ENCODE results near the gene AQP11. TPM values are rescaled to one million over a fixed set of nuclear protein-coding genes. Genes with fewer than 3 reads are reported as not detected.
"Not testable (repeated sequence)": the region's sequence is repeated elsewhere in the genome, so short reads cannot be mapped to it uniquely, and the experiment has no call there.

The AQP11 gene
- total RNA-seq, 1 experiment from 2014 or later, result 0.18 TPM

DNA sequence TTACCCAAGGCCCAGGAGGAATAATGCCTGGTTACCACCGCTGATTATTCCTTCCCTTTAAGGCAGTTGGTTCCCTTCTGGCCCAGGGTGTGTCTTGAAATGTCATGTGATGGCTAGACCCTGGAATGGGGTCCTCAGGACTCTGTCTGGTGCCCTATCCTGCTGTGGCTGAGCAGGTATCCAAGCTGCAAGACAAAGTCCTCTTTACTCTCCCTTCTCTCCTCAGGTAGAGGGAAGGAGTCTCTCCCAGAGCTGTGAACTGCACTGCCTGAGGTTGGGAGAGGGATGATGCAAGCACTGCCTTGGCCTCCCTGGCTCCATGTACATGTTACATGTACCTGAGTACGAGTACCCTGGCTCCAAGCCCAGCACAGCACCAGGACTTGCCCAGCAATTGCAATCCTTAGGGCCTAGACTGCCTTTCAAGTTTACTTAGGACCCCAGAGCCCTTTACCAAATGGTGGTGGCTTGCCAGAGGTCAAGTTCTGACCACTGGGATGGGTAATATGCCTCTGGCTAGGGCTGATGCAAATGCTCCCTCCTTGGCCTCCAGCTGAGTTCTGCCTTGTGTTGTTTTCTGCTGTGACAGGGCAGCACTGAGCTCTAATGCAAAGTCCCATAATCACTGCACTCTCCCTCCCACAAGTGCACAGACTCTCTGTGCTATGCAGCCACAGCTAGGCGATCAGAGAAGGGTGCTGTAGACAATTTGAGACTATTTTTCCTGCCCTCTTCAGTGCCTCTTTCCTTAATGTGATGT is 20.7 kb upstream of the AQP11 start:
- DNase-seq (ENCODE audit: low read depth in 1 of 2, low spot score in 2 of 2), result no peak
- H3K36me3 ChIP-seq, result no peaks in the 10 kb centered on the region
- no peak overlapping the region for H3K4me3 ChIP-seq
- H3K9me3 ChIP-seq (replicated peaks), result no peaks in the 10 kb centered on the region
- H3K4me1 ChIP-seq (replicated peaks), result no peaks in the 10 kb centered on the region
- H3K27ac ChIP-seq, result no peak overlapping the region
- no peaks in the 10 kb centered on the region for H3K27me3 ChIP-seq (replicated peaks)

DNA sequence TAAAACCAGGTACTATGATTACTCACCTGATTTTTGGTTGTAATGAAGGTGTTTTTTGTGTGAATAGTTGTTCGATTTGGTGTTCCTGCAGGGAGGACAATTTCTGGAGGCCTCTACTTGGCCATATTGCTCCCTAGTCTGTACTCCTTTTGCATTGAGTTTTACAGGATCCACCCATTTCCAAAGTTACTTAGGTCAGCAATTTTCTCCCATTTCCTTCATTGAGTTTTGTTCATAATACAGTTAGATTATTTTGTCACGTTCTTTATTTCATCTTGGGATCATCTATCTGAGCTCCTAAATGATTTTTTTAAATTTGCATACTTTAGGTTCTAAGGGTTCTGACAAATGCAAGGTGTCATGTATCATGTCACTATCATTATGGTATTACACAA is 20.1 kb upstream of the AQP11 start:
- no peak for DNase-seq (ENCODE audit: low read depth in 1 of 2, low spot score in 2 of 2)
- H3K4me1 ChIP-seq (replicated peaks), result no peaks in the 10 kb centered on the region
- no peaks in the 10 kb centered on the region for H3K9me3 ChIP-seq (replicated peaks)
- no peaks in the 10 kb centered on the region for H3K27me3 ChIP-seq (replicated peaks)
- H3K4me3 ChIP-seq, result no peak overlapping the region
- no peak overlapping the region for H3K27ac ChIP-seq
- H3K36me3 ChIP-seq, result no peaks in the 10 kb centered on the region

DNA sequence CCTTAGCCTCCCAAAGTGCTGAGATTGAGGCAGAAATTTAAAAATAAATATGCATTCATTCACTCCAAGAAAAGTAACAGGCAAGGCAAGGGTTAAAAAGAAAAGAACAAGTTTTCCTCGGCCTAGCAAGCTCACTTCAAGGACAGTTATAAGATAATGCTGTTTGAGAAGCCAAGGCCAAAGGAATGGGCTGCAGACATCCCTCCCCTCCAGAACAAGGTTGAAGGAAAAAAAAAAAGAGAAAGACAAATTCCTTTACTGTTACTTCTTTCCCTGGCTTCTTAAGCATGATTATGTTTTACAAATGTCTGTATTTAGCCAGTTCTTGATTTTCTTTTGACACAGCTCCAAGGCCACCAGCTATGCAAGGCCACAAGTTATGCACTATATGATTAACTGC is 18.9 kb upstream of the AQP11 start:
- not testable (repeated sequence) for H3K4me3 ChIP-seq; H3K36me3 ChIP-seq; H3K27me3 ChIP-seq (replicated peaks); H3K27ac ChIP-seq; DNase-seq (ENCODE audit: low read depth in 1 of 2, low spot score in 2 of 2); H3K9me3 ChIP-seq (replicated peaks); H3K4me1 ChIP-seq (replicated peaks)

DNA sequence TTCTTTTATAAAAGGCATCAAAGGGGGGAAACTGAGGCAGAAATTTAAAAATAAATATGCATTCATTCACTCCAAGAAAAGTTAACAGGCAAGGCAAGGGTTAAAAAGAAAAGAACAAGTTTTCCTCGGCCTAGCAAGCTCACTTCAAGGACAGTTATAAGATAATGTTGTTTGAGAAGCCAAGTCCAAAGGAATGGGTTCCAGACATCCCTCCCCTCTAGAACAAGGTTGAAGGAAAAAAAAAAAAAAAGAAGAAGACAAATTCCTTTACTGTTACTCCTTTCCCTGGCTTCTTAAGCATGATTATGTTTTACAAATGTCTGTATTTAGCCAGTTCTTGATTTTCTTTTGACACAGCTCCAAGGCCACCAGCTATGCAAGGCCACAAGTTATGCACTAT is 14.3 kb upstream of the AQP11 start:
- not testable (repeated sequence) for H3K27ac ChIP-seq, H3K36me3 ChIP-seq

DNA sequence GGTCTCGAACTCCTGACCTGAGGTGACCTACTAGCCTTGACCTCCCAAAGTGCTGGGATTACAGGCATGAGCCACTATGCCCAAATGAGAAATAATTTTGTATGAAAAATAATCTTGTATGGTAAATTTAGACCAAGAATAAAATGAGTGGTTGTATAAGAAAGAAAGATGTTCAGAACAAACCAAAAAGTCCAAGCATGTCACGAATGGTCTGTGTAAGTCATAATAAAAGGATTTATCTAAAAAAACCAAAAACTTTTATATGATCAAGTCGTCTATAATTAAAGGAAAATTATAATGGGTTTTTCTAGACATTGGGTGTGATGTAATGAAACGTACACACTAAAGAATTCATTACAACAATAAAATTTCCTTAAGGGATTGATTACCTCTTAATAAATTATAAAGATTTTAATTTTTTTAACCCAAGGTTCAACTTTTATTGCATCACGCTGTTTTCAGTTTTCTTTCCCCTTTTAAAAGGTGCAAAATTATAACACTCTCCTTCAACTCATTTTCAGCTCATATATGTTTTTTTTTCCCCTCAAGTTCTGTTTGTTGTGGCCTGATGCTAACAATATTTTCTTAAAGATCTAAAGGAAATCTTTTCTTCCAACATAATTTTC is 8.9 kb upstream of the AQP11 start:
- no peak overlapping the region for H3K27ac ChIP-seq
- H3K4me1 ChIP-seq (replicated peaks), result no peaks in the 10 kb centered on the region
- DNase-seq (ENCODE audit: low read depth in 1 of 2, low spot score in 2 of 2), result no peak

More for the DNA sequence above, 14.3 kb upstream of the AQP11 start:
- not testable (repeated sequence) for DNase-seq (ENCODE audit: low read depth in 1 of 2, low spot score in 2 of 2); H3K4me3 ChIP-seq; H3K27me3 ChIP-seq (replicated peaks); H3K4me1 ChIP-seq (replicated peaks); H3K9me3 ChIP-seq (replicated peaks)

DNA sequence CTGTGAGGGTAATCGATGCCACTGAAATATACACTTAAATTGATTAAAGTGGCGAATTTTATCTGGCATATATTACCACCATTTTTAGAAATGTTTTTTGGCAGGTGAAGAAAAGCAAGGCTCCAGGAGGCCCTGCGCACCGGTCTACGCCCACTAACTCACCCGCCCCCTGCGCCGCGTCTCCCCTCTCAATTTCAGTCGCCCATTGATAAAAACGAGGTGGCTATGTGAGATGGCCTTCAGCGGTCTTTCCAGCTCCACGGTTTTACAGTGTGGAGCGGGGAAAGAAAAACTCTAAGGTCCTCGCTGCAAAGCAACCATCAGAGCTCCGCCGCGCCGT is 602 bp upstream of the AQP11 start:
- H3K36me3 ChIP-seq, result no peaks in the 10 kb centered on the region
- no peak overlapping the region for H3K27ac ChIP-seq
- DNase-seq (ENCODE audit: low read depth in 1 of 2, low spot score in 2 of 2), result no peak
- peak overlapping the region; percentile 51 for H3K4me3 ChIP-seq
- H3K4me1 ChIP-seq (replicated peaks), result 0 out of 2 replicates have a peak, but pooled peaks cover 4% of the 10 kb centered on the region
- no peaks in the 10 kb centered on the region for H3K27me3 ChIP-seq (replicated peaks)
- H3K9me3 ChIP-seq (replicated peaks), result no peaks in the 10 kb centered on the region

More for the DNA sequence above, 8.9 kb upstream of the AQP11 start:
- Histone ChIP-seq H3K36me3 (no peaks in the 10 kb centered on the region), H3K27me3 (replicated peaks) (no peaks in the 10 kb centered on the region), H3K4me3 (no peak overlapping the region), H3K9me3 (replicated peaks) (no peaks in the 10 kb centered on the region)

DNA sequence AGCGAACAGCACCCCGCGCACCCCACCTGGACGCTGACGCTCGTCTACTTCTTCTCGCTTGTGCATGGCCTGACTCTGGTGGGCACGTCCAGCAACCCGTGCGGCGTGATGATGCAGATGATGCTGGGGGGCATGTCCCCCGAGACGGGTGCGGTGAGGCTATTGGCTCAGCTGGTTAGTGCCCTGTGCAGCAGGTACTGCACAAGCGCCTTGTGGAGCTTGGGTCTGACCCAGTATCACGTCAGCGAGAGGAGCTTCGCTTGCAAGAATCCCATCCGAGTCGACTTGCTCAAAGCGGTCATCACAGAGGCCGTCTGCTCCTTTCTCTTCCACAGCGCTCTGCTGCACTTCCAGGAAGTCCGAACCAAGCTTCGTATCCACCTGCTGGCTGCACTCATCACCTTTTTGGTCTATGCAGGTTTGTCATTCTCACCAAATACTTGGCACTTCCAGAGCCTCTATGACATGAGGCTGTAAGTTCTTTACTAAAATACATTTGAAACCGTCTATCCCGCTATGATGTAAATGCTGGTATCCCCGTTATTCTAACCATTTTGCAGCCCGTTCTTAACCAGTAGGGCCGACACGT is 535 bp downstream of the AQP11 start:
- H3K4me1 ChIP-seq (replicated peaks), result 0 out of 2 replicates have a peak, but pooled peaks cover 4% of the 10 kb centered on the region
- H3K27me3 ChIP-seq (replicated peaks), result no peaks in the 10 kb centered on the region
- H3K27ac ChIP-seq, result no peak overlapping the region
- no peak for DNase-seq (ENCODE audit: low read depth in 1 of 2, low spot score in 2 of 2)
- peak overlapping the region; percentile 51 for H3K4me3 ChIP-seq
- H3K9me3 ChIP-seq (replicated peaks), result no peaks in the 10 kb centered on the region
- no peaks in the 10 kb centered on the region for H3K36me3 ChIP-seq

DNA sequence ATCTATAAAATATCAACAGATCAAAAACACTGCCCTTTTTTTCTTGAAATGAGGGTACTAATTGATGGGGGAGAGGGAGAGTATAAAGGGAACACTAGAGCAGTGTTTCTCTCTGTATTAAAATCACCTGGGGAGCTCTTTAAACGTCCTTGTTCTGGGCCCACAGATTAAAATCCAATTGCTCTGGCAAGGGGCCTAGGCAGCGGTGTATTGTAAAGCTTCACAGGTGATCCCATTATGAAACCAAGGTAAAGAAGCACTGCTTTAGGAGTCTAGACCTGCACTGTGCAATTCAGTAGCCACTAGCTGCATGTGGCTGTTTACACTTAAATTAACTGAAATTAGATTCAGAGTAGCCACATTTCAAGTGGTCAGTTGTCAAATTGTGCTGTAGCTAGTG is 3.0 kb downstream of the AQP11 start:
- H3K9me3 ChIP-seq (replicated peaks), result no peaks in the 10 kb centered on the region
- H3K4me3 ChIP-seq, result no peak overlapping the region
- H3K36me3 ChIP-seq, result no peaks in the 10 kb centered on the region
- no peak for DNase-seq (ENCODE audit: low read depth in 1 of 2, low spot score in 2 of 2)
- 0 out of 2 replicates have a peak, but pooled peaks cover 4% of the 10 kb centered on the region for H3K4me1 ChIP-seq (replicated peaks)
- H3K27ac ChIP-seq, result no peak overlapping the region
- no peaks in the 10 kb centered on the region for H3K27me3 ChIP-seq (replicated peaks)

DNA sequence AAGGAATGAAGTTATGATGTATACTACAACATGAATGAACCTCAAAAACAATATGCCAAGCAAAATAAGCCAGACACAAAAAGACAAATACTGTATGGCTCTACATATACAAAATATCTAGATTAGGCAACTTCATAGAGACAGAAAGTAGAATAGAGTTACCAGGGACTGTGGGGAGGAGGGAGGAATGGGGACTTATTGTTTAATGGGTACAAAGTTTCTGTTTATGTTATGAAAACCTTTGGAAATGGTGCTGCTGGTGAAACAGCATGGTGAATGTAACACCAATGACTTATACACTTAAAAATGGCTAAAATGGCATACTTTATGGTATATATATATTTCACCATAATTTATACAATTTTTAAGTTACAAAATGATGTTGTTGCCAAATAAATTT is 4.1 kb downstream of the AQP11 start:
- no peak overlapping the region for H3K27ac ChIP-seq
- H3K4me3 ChIP-seq, result no peak overlapping the region
- H3K9me3 ChIP-seq (replicated peaks), result no peaks in the 10 kb centered on the region
- no peak for DNase-seq (ENCODE audit: low read depth in 1 of 2, low spot score in 2 of 2)
- no peaks in the 10 kb centered on the region for H3K27me3 ChIP-seq (replicated peaks)
- no peaks in the 10 kb centered on the region for H3K36me3 ChIP-seq
- H3K4me1 ChIP-seq (replicated peaks), result 0 out of 2 replicates have a peak, but pooled peaks cover 4% of the 10 kb centered on the region

DNA sequence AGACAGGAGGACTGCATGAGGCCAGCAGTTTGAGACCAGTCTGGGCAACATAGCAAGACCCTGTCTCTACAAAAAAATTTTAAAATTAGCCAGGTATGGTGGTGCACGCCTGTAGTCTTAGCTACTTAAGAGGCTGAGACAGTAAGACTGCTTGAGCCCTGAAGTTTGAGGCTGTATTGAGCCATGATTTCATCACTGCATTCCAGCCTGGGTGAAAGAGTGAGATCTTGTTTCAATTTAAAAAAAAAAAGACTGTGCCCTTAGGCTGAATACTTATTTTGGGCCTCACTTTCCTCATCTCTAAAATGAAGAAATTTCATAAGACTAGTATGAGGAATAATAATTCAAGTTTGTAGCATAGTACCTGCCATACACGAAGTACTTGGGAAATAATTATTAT is 6.9 kb downstream of the AQP11 start:
- Histone ChIP-seq H3K27ac (no peak overlapping the region), H3K36me3 (no peaks in the 10 kb centered on the region), H3K27me3 (replicated peaks) (no peaks in the 10 kb centered on the region), H3K4me1 (replicated peaks) (no peaks in the 10 kb centered on the region), H3K4me3 (no peak overlapping the region), H3K9me3 (replicated peaks) (no peaks in the 10 kb centered on the region)
- DNase-seq (ENCODE audit: low read depth in 1 of 2, low spot score in 2 of 2), result no peak

DNA sequence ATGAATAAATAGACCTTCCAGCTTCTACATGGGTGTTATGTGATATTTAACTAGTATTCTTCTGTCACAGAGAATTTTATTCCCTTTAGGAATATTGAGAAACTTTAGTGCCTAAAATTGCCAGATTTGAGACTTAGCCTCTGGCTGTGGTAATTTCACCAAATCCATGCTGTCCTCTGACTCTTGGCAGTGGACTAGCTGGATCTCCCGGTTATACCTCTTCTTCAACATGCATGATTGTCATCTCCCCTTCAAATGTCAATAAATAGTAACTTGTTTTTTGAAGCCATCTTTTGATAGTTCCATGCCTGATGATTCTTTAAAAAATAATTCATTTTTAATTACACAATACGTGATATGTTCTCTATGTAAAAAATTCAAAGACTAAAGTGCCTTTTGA is 8.4 kb downstream of the AQP11 start:
- no peak for DNase-seq (ENCODE audit: low read depth in 1 of 2, low spot score in 2 of 2)
- no peaks in the 10 kb centered on the region for H3K36me3 ChIP-seq
- H3K9me3 ChIP-seq (replicated peaks), result no peaks in the 10 kb centered on the region
- H3K27me3 ChIP-seq (replicated peaks), result no peaks in the 10 kb centered on the region
- no peak overlapping the region for H3K27ac ChIP-seq
- H3K4me3 ChIP-seq, result no peak overlapping the region
- H3K4me1 ChIP-seq (replicated peaks), result peaks cover 13% of the 10 kb centered on the region

DNA sequence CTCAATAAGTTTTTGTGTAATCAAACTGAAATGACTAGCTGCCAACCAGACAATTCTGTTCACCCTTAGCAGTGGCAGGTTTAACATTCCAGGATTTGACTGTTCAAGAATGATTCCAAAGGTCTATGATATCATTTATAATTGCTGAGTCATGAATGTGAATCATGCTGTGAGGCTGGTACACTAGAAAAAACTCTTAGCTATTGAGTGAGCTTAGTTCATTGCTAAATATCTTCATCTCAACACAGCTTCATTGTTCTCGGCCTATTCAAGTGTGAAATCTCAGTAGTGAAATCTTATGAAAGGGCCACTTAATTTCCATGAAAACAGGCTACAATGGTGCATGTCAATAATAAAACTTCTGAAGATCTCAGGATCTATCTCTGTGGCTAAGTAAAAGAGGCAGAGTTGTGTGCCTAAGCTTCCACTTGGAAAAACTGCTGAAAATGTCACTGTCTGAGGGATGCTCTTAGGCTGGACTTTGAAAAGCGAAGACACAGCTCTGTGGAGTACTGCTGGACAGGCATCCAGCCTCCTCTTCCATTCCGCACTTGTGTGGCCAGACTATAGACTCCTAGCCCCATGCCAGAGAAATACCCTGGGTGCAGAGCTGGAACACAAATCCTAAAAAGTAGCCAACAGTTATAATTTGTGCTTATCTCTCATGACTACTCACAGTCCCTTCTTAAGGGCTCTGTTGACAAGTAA is 12.8 kb downstream of the AQP11 start:
- Histone ChIP-seq H3K9me3 (replicated peaks) (no peaks in the 10 kb centered on the region), H3K4me1 (replicated peaks) (peaks cover 13% of the 10 kb centered on the region), H3K4me3 (no peak overlapping the region), H3K36me3 (no peaks in the 10 kb centered on the region), H3K27me3 (replicated peaks) (no peaks in the 10 kb centered on the region), H3K27ac (peak overlapping the region; percentile 56)
- peak in 1 of 2 experiments; percentile 42 for DNase-seq (ENCODE audit: low read depth in 1 of 2, low spot score in 2 of 2)

DNA sequence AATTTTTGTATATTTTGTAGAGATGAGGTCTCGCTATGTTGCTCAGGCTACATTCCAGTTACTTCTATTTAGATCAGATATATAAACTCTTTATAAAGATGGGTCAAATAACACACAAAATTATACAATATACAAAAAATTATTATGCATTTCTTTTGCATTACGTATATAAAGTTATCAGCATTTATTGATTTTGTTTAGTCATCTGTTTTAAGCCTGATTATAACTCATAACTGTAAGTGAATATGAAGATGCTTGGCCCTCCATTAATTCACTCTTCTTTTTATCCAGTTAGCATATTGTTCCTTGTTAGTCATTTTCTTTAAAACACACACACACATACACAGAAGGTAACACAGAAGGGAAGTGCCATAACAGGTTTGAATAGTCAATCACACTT is 14.5 kb downstream of the AQP11 start:
- no peaks in the 10 kb centered on the region for H3K36me3 ChIP-seq
- DNase-seq (ENCODE audit: low read depth in 1 of 2, low spot score in 2 of 2), result no peak
- peaks cover 13% of the 10 kb centered on the region for H3K4me1 ChIP-seq (replicated peaks)
- H3K9me3 ChIP-seq (replicated peaks), result no peaks in the 10 kb centered on the region
- H3K27me3 ChIP-seq (replicated peaks), result no peaks in the 10 kb centered on the region
- H3K27ac ChIP-seq, result no peak overlapping the region
- H3K4me3 ChIP-seq, result no peak overlapping the region

DNA sequence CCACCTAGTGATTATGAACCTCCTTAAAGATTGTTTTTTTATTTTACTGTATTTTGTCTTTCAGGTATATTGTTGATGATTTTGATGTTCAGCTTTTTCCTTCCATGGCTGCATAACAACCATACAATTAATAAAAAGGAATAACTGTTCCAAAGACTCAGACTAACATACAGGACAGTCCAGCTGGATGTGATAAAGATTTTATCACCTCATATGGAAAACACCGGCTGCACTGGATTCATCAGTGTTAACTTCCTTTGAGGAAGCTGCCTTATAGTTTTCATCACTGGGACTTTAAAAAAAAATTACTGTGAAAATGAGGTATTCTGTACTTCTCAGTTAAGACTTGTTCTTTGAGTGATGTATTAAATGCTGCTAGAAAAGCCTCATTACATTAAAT is 19.5 kb downstream of the AQP11 start:
- Histone ChIP-seq H3K4me3 (no peak overlapping the region), H3K36me3 (no peaks in the 10 kb centered on the region), H3K27ac (no peak overlapping the region), H3K9me3 (replicated peaks) (no peaks in the 10 kb centered on the region), H3K27me3 (replicated peaks) (no peaks in the 10 kb centered on the region), H3K4me1 (replicated peaks) (no peaks in the 10 kb centered on the region)
- DNase-seq (ENCODE audit: low read depth in 1 of 2, low spot score in 2 of 2), result no peak
